Endothelial cell of umbilical vein (primary cell): ENCODE results near the gene ZDHHC18.

Experiments used
- EZH2 ChIP-seq: IDR thresholded peaks from 2 replicates; pipeline ENCODE4 v1.6.1; 2012; ENCODE audit warnings: borderline replicate concordance, low read depth, mild to moderate bottlenecking, moderate library complexity, low read length, inconsistent platforms; ENCODE audit not compliant: severe bottlenecking
- TF ChIP-seq, protein P1 (sequence below), 2 donors: IDR thresholded peaks; 1 replicate in 1 of 2; 2 replicates in 1 of 2; pipeline ENCODE4 v1.5.1; 2011; ENCODE audit warnings: low read length in 2 of 2, mild to moderate bottlenecking in 2 of 2, moderate library complexity in 2 of 2, control low read depth in 1 of 2, inconsistent platforms in 1 of 2, low read depth in 1 of 2; ENCODE audit not compliant: insufficient read depth in 1 of 2; ENCODE audit errors: extremely low read depth in 1 of 2

DNA sequence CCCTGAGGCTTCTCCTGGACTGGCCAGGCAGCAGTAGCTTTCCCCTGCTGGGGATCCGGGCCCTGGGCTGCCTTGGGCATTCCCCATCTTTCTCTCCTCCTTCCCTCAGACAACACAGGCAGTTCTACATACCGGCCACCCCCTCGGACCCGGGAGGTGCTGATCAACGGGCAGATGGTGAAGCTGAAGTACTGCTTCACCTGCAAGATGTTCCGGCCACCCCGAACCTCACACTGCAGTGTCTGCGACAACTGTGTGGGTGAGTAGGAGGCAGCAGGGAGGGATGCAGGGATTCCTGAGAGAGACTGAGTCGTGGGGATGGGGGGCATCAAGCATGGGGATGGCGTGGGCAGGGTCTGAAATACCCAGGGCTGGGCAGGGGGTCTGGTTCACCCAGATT is 22.0 kb downstream of the ZDHHC18 start:
- TF ChIP-seq, protein P1, sequence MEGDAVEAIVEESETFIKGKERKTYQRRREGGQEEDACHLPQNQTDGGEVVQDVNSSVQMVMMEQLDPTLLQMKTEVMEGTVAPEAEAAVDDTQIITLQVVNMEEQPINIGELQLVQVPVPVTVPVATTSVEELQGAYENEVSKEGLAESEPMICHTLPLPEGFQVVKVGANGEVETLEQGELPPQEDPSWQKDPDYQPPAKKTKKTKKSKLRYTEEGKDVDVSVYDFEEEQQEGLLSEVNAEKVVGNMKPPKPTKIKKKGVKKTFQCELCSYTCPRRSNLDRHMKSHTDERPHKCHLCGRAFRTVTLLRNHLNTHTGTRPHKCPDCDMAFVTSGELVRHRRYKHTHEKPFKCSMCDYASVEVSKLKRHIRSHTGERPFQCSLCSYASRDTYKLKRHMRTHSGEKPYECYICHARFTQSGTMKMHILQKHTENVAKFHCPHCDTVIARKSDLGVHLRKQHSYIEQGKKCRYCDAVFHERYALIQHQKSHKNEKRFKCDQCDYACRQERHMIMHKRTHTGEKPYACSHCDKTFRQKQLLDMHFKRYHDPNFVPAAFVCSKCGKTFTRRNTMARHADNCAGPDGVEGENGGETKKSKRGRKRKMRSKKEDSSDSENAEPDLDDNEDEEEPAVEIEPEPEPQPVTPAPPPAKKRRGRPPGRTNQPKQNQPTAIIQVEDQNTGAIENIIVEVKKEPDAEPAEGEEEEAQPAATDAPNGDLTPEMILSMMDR (IDR thresholded peaks at IDR 0.05; ENCODE audit: extremely low read depth in 1 of 2, insufficient read depth in 1 of 2, low read depth in 1 of 2, low read length in 2 of 2) = no peak
- no peak for TF ChIP-seq EZH2
